Measurements from ENCODE around the gene MRPS5. TPM values are rescaled to one million over a fixed set of nuclear protein-coding genes. Genes with fewer than 3 reads are reported as not detected.

Gene MRPS5
- total RNA-seq, 1 experiment from 2014 or later, result 80.5 TPM

- no peak overlapping the region for H3K4me3 Mint-ChIP-seq (ENCODE audit: unreplicated experiment)
- Histone ChIP-seq H3K4me1 (no peaks in the 10 kb centered on the region), H3K9me3 (no peaks in the 10 kb centered on the region), H3K4me3 (ENCODE audit: low read depth, low read length) (no peak overlapping the region), H3K27me3 (replicated peaks; ENCODE audit: control insufficient read depth, insufficient read depth, low read length) (no peaks in the 10 kb centered on the region), H3K36me3 (ENCODE audit: control insufficient read depth, insufficient read depth, low read length) (peaks cover 3% of the 10 kb centered on the region)
- BruUV-seq (replicated peaks), result no TSS peak
- no peaks in the 10 kb centered on the region for H3K27me3 Mint-ChIP-seq (ENCODE audit: insufficient read depth, unreplicated experiment)
- no peak overlapping the region for H3K27ac Mint-ChIP-seq (ENCODE audit: unreplicated experiment)
- CTCF ChIA-PET, result no interaction called here
- no peaks in the 10 kb centered on the region for H3K9me3 Mint-ChIP-seq (ENCODE audit: unreplicated experiment)
- H3K4me1 Mint-ChIP-seq (ENCODE audit: low read depth, unreplicated experiment), result no peaks in the 10 kb centered on the region
- DNase-seq, result no peak
- H3K36me3 Mint-ChIP-seq (ENCODE audit: insufficient read depth, unreplicated experiment), result peaks cover 54% of the 10 kb centered on the region
- POLR2A ChIA-PET, result no interaction called here
- intact Hi-C loops (cut with micrococcal nuclease; ENCODE audit: unreplicated experiment), result no loop called here
- TF ChIP-seq, protein P1, sequence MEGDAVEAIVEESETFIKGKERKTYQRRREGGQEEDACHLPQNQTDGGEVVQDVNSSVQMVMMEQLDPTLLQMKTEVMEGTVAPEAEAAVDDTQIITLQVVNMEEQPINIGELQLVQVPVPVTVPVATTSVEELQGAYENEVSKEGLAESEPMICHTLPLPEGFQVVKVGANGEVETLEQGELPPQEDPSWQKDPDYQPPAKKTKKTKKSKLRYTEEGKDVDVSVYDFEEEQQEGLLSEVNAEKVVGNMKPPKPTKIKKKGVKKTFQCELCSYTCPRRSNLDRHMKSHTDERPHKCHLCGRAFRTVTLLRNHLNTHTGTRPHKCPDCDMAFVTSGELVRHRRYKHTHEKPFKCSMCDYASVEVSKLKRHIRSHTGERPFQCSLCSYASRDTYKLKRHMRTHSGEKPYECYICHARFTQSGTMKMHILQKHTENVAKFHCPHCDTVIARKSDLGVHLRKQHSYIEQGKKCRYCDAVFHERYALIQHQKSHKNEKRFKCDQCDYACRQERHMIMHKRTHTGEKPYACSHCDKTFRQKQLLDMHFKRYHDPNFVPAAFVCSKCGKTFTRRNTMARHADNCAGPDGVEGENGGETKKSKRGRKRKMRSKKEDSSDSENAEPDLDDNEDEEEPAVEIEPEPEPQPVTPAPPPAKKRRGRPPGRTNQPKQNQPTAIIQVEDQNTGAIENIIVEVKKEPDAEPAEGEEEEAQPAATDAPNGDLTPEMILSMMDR (IDR thresholded peaks at IDR 0.05; ENCODE audit: insufficient read depth in 1 of 2, low read depth in 1 of 2, low read length in 1 of 2, severe bottlenecking in 1 of 2, unreplicated experiment in 1 of 2), result no peak
Measured at GRCh38 chr2:95091885-95092555, 29.6 kb downstream of the MRPS5 start.

- Histone ChIP-seq H3K9me3 (no peaks in the 10 kb centered on the region), H3K36me3 (ENCODE audit: control insufficient read depth, insufficient read depth, low read length) (peaks cover 5% of the 10 kb centered on the region), H3K4me3 (ENCODE audit: low read depth, low read length) (no peak overlapping the region), H3K4me1 (no peaks in the 10 kb centered on the region), H3K27me3 (replicated peaks; ENCODE audit: control insufficient read depth, insufficient read depth, low read length) (no peaks in the 10 kb centered on the region)
- TF ChIP-seq, protein P1 (IDR thresholded peaks at IDR 0.05; ENCODE audit: insufficient read depth in 1 of 2, low read depth in 1 of 2, low read length in 1 of 2, severe bottlenecking in 1 of 2, unreplicated experiment in 1 of 2), result no peak
- DNase-seq, result no peak
- Mint-ChIP-seq H3K27me3 (ENCODE audit: insufficient read depth, unreplicated experiment) (no peaks in the 10 kb centered on the region), H3K4me3 (ENCODE audit: unreplicated experiment) (no peak overlapping the region), H3K27ac (ENCODE audit: unreplicated experiment) (no peak overlapping the region), H3K9me3 (ENCODE audit: unreplicated experiment) (peaks cover 9% of the 10 kb centered on the region), H3K36me3 (ENCODE audit: insufficient read depth, unreplicated experiment) (peaks cover 50% of the 10 kb centered on the region), H3K4me1 (ENCODE audit: low read depth, unreplicated experiment) (no peaks in the 10 kb centered on the region)
- intact Hi-C loops (cut with micrococcal nuclease; ENCODE audit: unreplicated experiment), result no loop called here
- CTCF ChIA-PET, result no interaction called here
- BruUV-seq (replicated peaks), result no TSS peak
- POLR2A ChIA-PET, result no interaction called here
Measured at GRCh38 chr2:95087379-95087778, 34.2 kb downstream of the MRPS5 start.

GRCh38 chr2:95086017-95086416 lies 35.6 kb downstream of the MRPS5 start:
- H3K27me3 Mint-ChIP-seq (ENCODE audit: insufficient read depth, unreplicated experiment), result no peaks in the 10 kb centered on the region
- no peak overlapping the region for H3K4me3 Mint-ChIP-seq (ENCODE audit: unreplicated experiment)
- H3K9me3 Mint-ChIP-seq (ENCODE audit: unreplicated experiment), result peaks cover 9% of the 10 kb centered on the region
- H3K4me1 ChIP-seq, result no peaks in the 10 kb centered on the region
- CTCF ChIA-PET, result no interaction called here
- TF ChIP-seq, protein P1 (IDR thresholded peaks at IDR 0.05; ENCODE audit: insufficient read depth in 1 of 2, low read depth in 1 of 2, low read length in 1 of 2, severe bottlenecking in 1 of 2, unreplicated experiment in 1 of 2), result no peak
- H3K27me3 ChIP-seq (replicated peaks; ENCODE audit: control insufficient read depth, insufficient read depth, low read length), result no peaks in the 10 kb centered on the region
- H3K4me3 ChIP-seq (ENCODE audit: low read depth, low read length), result no peak overlapping the region
- no TSS peak for BruUV-seq (replicated peaks)
- no peak overlapping the region for H3K27ac Mint-ChIP-seq (ENCODE audit: unreplicated experiment)
- peaks cover 46% of the 10 kb centered on the region for H3K36me3 Mint-ChIP-seq (ENCODE audit: insufficient read depth, unreplicated experiment)
- no peak for DNase-seq
- no peaks in the 10 kb centered on the region for H3K9me3 ChIP-seq
- POLR2A ChIA-PET, result no interaction called here
- peaks cover 5% of the 10 kb centered on the region for H3K36me3 ChIP-seq (ENCODE audit: control insufficient read depth, insufficient read depth, low read length)
- H3K4me1 Mint-ChIP-seq (ENCODE audit: low read depth, unreplicated experiment), result no peaks in the 10 kb centered on the region
- intact Hi-C loops (cut with micrococcal nuclease; ENCODE audit: unreplicated experiment), result no loop called here

Data from Caco-2 (cell line).